Ramos (cell line): ENCODE data around the gene DCUN1D2.
"Not testable (repeated sequence)": the region's sequence is repeated elsewhere in the genome, so short reads cannot be mapped to it uniquely, and the experiment has no call there.

ENCODE experiments used
- in situ Hi-C: fragments of 300-500 bp; cut with MboI; formaldehyde crosslinking; loops from one replicate; pipeline ENCODE4 v1.14.3; 2022; ENCODE audit warnings: low sequenced_read_pairs; ENCODE audit not compliant: unreplicated experiment

The DCUN1D2 gene

DNA sequence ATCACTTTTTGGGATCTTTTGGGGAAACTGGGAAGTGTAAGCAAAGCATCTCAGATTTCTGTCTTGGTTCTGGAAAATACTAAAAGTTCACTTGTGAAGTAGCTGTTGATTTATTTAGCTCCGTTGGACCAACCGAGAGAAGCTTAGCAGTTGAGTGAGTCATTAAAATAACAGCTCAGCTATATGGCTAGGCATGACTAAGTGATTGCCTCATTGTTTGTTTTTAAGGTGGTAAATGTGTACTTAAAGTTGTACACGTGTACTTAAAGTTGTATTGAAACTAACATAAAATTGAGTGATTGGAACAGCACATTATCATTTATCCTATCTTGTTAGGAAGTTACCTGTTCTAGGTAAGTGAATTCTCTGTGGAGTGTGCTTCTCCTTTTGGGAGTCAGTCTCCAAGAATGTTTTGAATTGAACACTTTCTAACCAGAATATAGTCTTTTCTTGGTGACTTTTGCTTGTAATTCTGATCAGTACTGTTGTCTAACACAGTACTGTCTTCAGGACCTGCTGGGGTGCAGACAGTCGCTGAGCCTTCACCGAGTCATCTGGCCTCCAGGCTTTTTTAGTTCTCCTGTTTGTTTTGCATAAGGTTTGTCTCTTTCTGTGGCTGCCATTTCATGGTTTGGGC lies 2.9 kb upstream of the DCUN1D2 start:
- in situ Hi-C loops = no loop called here

DNA sequence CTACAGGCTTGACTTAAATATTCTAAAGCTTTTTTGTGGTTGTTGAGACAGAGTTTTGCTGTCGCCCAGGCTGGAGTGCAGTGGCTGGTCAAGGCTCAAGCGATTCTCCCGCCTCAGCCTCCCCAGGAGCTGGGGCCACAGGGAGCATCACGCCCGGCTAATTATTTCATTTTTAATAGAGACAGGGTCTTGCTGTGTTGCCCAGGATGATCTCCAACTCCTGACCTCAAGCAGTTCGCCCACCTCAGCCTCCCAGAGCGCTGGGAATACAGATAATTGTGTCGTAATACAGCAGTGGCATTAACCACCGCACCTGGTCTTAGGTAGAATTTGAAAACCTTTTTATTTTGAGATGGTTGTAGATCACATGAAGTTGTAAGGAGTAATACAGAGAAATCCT lies 1.5 kb upstream of the DCUN1D2 start:
- in situ Hi-C loops = no loop called here

- in situ Hi-C loops = no loop called here
Measured at GRCh38 chr13:113491418-113491883, 940 bp upstream of the DCUN1D2 start.

- in situ Hi-C loops = no loop called here
Measured at GRCh38 chr13:113489549-113490495, 689 bp downstream of the DCUN1D2 start.

- in situ Hi-C loops = no loop called here
Measured at GRCh38 chr13:113489171-113489548, 1.4 kb downstream of the DCUN1D2 start.

DNA sequence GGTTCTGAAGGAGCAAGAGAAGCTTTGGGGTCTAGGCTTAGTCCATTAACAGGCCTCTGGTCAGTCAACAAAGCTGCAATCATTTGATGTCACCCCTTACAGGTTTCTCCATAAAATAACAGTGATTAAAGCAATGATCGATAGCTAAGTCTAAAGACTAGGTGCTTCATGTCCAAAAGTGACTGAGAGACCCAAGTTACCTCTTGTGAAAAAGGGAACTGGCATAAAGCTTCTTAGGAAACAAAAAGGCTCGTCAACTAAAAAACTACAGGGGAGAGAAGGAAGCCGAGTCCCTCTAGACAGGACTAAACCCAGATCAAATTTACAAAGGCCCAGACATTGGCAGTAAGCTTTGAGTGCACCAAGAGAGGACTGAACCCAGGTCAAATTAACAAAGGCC lies 2.2 kb downstream of the DCUN1D2 start:
- in situ Hi-C loops = no loop called here

- in situ Hi-C loops = no loop called here
Measured at GRCh38 chr13:113486698-113487097, 3.8 kb downstream of the DCUN1D2 start.

- in situ Hi-C loops = no loop called here
Measured at GRCh38 chr13:113485545-113485944, 5.0 kb downstream of the DCUN1D2 start.

GRCh38 chr13:113483504-113484293 lies 6.8 kb downstream of the DCUN1D2 start:
- in situ Hi-C loops = no loop called here

- in situ Hi-C loops = no loop called here
Measured at GRCh38 chr13:113483081-113483480, 7.4 kb downstream of the DCUN1D2 start.

DNA sequence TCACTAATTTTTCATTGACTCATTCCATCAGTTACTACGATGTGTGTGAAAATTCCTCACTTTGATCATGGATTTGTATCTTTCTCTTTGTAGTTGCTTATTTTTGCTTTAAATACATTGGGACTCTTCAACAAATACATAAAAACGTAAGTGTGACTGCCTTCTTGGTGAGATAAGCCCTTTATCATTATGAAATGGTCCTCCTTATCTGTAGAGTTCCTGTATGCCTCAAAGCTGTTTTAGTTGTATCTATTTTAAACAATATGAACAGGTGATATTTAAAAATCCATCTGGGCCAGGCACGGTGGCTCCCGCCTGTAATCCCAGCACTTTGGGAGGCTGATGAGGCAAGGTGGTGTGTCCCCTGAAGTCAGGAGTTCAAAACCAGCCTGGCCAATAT lies 11.3 kb downstream of the DCUN1D2 start:
- in situ Hi-C loops = no loop called here

DNA sequence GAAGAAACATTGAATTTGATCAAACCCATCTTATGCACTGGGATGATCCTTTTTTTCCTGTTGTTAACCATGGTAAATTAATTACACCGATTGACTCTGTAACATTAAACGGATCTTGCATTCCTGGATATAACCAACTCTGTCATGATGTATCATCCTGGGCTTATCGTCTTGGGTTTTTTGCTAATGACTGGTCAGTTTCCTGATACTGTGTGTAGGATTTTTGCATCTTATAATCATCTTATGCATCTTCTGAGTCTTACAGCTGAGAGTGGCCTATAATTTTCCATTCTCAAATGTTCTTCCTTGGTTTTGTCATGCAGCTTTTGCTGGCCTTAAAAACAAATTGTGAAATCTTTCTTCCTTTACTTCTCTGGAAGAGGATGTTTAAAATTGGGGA lies 12.8 kb downstream of the DCUN1D2 start:
- in situ Hi-C loops = no loop called here

DNA sequence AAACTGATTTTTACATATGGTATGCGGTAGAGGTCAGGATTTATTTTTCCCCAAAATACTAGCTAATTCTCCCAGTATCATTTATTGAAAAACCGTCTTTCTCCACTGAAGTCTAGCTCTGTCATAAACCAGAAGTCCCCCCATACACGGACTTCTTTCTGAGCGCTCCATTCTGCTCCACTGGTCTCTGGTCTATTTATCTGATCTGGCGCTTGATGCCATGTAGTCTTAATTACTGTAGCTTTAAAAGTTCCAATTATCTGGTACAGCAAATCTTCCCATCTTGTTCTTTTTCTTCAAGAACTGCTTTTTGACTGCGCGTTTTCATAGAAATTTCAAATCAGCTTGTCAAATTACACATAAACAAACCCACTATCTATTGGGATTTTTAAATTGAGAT lies 13.7 kb downstream of the DCUN1D2 start:
- in situ Hi-C loops = no loop called here

GRCh38 chr13:113475911-113476310 lies 14.6 kb downstream of the DCUN1D2 start:
- in situ Hi-C loops = no loop called here

DNA sequence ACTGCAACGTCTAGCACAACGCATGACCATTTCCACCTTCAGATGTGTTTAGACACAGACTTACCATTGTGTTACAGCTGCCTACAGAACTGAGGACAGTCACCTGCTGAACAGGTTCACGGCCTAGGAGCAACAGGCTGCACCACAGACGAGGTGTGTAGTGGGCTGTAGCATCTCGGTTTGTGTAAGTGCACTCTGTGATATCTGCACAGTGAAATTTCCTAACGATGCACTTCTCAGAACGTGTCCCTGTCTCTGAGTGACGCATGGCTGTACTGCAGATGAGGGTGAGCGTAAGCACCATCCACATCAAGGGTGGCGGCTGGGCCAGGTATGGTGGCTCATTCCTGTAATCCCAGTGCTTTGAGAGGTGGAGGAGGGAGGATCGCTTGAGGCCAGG lies 15.2 kb downstream of the DCUN1D2 start:
- in situ Hi-C loops = no loop called here

DNA sequence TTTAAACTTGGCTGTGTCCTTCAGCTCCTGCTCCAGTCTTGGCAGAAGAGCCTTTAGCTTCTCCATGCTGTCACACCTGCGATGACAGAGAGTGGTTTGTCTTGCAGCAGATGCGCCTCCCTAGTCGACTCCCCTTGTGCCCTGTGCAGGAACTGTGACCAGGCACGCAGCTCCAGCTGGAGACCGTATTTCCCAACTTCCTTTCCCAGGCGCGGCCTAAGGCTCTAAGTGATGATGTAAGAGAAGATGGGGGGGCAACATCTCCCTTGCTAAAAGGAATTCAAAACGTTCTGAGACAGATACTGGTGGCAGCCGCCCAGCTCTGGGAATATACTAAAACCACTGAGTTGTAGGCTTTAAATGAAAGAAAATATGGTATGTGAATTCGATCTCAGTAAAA lies 16.3 kb downstream of the DCUN1D2 start:
- in situ Hi-C loops = no loop called here

DNA sequence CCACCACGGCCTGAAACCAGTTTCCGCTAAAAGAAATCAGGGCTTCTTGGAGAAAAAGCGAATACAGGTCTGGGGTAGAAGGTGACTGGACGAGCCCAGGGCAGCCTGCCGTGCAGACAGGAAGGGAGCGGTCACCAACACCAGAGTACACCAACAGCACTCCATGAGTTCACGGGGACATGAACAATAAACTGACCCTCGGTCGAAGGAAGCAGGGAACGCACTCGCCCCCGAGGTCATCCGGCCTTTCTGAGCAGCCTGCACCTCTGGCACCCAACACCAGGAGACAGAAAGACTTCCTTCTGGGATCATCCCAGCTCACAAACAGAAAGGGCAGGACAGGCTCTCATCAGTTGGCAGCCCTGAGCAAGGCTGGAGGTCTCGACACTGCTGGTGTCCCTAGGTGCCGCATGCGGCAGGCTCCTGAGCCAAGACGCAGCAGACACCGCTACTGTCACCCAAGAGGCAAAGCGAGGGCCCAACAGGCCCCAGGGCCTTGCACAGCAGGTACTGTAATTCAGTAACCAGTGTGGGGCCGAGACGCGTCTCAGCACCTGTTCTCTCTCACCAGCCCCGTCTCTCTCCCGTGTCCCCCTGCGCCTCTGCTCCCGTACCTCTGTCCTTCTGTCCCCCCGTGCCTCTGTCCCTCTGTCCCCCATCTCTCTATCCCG lies 18.0 kb downstream of the DCUN1D2 start:
- in situ Hi-C loops = no loop called here

DNA sequence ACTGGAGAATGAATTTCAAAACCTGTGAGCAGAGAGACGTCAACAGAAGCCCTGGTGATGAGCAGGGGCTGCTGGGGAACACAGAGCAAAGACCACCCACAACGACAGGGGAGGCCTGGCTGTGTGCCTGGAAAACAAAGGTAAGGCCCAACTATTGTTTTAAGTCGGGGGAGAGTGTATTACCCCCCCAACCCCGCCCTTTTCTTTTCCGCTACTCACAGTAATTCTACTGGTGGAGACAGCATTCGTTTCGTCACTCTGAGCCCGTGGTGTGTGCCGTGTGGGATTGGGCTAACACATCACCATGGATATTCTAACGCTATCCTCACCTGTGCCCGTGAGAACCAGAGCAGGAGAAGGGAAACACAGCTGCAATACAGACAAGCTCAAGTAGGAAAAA lies 18.7 kb downstream of the DCUN1D2 start:
- in situ Hi-C loops = no loop called here

- in situ Hi-C loops = not testable (repeated sequence)
Measured at GRCh38 chr13:113470635-113471163, 19.8 kb downstream of the DCUN1D2 start.

DNA sequence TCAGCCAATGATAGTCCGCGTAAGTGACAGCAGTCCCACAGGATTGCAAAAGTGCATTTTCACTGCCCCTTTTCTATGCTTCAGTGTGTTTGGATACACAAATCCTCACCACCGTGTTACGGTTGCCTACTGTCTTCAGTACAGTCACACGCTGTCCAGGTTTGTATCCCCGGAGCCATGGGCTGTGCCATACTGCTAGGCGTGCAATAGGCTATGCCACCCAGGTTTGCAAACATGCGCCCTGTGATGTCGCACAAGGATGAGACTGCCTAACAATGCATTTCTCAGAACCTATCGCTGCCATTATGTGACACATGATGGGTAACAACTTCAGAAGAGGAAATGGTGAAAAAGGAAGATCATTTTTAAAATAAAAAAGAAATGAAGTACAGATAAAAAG lies 20.4 kb downstream of the DCUN1D2 start:
- in situ Hi-C loops = no loop called here
